ENCODE data around the gene PDLIM7. TPM values are rescaled to one million over a fixed set of nuclear protein-coding genes. Genes with fewer than 3 reads are reported as not detected.

The PDLIM7 gene
- total and polyA plus RNA-seq, 2 of the 8 experiments (the other 6 are each of a cell fraction or from before 2014, with no cell fraction given): 67.3 to 94.2 TPM

DNA sequence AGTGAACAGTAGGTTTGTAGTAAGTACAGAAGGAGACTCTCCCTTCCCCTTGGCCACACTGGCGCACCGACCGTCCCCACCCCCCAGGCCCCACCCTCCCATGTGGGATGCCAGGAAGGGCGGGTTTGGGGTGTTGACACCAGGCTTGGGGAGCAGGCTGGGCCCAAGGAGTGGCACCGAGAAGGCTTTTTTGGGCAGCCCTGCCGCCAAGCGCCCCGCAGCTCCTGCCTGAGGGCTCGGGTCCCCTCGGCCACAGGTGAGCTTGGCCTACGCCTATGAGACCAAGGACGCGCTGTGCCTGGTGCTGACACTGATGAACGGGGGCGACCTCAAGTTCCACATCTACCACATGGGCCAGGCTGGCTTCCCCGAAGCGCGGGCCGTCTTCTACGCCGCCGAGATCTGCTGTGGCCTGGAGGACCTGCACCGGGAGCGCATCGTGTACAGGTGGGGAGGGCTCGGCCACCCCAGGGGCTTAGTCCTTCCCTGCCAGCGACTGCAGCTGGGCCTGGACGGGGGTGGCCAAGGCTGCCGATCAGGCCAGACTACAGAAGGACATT, 63.7 kb downstream of the PDLIM7 start (continued):
- TF ChIP-seq, protein P1, sequence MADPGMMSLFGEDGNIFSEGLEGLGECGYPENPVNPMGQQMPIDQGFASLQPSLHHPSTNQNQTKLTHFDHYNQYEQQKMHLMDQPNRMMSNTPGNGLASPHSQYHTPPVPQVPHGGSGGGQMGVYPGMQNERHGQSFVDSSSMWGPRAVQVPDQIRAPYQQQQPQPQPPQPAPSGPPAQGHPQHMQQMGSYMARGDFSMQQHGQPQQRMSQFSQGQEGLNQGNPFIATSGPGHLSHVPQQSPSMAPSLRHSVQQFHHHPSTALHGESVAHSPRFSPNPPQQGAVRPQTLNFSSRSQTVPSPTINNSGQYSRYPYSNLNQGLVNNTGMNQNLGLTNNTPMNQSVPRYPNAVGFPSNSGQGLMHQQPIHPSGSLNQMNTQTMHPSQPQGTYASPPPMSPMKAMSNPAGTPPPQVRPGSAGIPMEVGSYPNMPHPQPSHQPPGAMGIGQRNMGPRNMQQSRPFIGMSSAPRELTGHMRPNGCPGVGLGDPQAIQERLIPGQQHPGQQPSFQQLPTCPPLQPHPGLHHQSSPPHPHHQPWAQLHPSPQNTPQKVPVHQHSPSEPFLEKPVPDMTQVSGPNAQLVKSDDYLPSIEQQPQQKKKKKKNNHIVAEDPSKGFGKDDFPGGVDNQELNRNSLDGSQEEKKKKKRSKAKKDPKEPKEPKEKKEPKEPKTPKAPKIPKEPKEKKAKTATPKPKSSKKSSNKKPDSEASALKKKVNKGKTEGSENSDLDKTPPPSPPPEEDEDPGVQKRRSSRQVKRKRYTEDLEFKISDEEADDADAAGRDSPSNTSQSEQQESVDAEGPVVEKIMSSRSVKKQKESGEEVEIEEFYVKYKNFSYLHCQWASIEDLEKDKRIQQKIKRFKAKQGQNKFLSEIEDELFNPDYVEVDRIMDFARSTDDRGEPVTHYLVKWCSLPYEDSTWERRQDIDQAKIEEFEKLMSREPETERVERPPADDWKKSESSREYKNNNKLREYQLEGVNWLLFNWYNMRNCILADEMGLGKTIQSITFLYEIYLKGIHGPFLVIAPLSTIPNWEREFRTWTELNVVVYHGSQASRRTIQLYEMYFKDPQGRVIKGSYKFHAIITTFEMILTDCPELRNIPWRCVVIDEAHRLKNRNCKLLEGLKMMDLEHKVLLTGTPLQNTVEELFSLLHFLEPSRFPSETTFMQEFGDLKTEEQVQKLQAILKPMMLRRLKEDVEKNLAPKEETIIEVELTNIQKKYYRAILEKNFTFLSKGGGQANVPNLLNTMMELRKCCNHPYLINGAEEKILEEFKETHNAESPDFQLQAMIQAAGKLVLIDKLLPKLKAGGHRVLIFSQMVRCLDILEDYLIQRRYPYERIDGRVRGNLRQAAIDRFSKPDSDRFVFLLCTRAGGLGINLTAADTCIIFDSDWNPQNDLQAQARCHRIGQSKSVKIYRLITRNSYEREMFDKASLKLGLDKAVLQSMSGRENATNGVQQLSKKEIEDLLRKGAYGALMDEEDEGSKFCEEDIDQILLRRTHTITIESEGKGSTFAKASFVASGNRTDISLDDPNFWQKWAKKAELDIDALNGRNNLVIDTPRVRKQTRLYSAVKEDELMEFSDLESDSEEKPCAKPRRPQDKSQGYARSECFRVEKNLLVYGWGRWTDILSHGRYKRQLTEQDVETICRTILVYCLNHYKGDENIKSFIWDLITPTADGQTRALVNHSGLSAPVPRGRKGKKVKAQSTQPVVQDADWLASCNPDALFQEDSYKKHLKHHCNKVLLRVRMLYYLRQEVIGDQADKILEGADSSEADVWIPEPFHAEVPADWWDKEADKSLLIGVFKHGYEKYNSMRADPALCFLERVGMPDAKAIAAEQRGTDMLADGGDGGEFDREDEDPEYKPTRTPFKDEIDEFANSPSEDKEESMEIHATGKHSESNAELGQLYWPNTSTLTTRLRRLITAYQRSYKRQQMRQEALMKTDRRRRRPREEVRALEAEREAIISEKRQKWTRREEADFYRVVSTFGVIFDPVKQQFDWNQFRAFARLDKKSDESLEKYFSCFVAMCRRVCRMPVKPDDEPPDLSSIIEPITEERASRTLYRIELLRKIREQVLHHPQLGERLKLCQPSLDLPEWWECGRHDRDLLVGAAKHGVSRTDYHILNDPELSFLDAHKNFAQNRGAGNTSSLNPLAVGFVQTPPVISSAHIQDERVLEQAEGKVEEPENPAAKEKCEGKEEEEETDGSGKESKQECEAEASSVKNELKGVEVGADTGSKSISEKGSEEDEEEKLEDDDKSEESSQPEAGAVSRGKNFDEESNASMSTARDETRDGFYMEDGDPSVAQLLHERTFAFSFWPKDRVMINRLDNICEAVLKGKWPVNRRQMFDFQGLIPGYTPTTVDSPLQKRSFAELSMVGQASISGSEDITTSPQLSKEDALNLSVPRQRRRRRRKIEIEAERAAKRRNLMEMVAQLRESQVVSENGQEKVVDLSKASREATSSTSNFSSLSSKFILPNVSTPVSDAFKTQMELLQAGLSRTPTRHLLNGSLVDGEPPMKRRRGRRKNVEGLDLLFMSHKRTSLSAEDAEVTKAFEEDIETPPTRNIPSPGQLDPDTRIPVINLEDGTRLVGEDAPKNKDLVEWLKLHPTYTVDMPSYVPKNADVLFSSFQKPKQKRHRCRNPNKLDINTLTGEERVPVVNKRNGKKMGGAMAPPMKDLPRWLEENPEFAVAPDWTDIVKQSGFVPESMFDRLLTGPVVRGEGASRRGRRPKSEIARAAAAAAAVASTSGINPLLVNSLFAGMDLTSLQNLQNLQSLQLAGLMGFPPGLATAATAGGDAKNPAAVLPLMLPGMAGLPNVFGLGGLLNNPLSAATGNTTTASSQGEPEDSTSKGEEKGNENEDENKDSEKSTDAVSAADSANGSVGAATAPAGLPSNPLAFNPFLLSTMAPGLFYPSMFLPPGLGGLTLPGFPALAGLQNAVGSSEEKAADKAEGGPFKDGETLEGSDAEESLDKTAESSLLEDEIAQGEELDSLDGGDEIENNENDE (IDR thresholded peaks at IDR 0.05; ENCODE audit: insufficient replicate concordance, low read length): no peak
- TF ChIP-seq SIRT6 (IDR thresholded peaks at IDR 0.05; ENCODE audit: low read length) (no peak), SUZ12 (IDR thresholded peaks at IDR 0.05; ENCODE audit: low read length) (no peak), NRF1 (IDR thresholded peaks at IDR 0.05; ENCODE audit: low read depth, low read length) (no peak), POU5F1 (IDR thresholded peaks at IDR 0.05; ENCODE audit: low read depth, low read length) (no peak), GABPA (IDR thresholded peaks at IDR 0.05; ENCODE audit: borderline replicate concordance, insufficient read depth, low read length) (no peak), SIN3A (conservative IDR thresholded peaks at IDR 0.05 in 1 of 2, IDR thresholded peaks at IDR 0.05 in 1 of 2; ENCODE audit: low read depth in 1 of 2, low read length in 2 of 2) (no peak)
- TF ChIP-seq, protein P2, sequence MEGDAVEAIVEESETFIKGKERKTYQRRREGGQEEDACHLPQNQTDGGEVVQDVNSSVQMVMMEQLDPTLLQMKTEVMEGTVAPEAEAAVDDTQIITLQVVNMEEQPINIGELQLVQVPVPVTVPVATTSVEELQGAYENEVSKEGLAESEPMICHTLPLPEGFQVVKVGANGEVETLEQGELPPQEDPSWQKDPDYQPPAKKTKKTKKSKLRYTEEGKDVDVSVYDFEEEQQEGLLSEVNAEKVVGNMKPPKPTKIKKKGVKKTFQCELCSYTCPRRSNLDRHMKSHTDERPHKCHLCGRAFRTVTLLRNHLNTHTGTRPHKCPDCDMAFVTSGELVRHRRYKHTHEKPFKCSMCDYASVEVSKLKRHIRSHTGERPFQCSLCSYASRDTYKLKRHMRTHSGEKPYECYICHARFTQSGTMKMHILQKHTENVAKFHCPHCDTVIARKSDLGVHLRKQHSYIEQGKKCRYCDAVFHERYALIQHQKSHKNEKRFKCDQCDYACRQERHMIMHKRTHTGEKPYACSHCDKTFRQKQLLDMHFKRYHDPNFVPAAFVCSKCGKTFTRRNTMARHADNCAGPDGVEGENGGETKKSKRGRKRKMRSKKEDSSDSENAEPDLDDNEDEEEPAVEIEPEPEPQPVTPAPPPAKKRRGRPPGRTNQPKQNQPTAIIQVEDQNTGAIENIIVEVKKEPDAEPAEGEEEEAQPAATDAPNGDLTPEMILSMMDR (IDR thresholded peaks at IDR 0.05; ENCODE audit: control extremely low read depth in 1 of 3, insufficient read depth in 1 of 3, low read depth in 1 of 3, low read length in 3 of 3): no peak

All from H1 (cell line).